AG10803 (cell line): Measurements from ENCODE around the gene TRAF3IP1.

Experiments
- DNase-seq: peaks from one replicate; pipeline ENCODE4 v3.0.0; 2010; ENCODE audit warnings: low read depth
- H3K4me3 ChIP-seq: 2 replicates; pipeline ENCODE4 v1.5.1; 2011; ENCODE audit warnings: mild to moderate bottlenecking, low read length, control low read depth
- TF ChIP-seq, protein P1 (sequence below): conservative IDR thresholded peaks from 2 replicates; pipeline ENCODE4 v1.5.1; 2011; ENCODE audit warnings: mild to moderate bottlenecking, low read length, control low read depth, inconsistent platforms

TRAF3IP1 gene

DNA sequence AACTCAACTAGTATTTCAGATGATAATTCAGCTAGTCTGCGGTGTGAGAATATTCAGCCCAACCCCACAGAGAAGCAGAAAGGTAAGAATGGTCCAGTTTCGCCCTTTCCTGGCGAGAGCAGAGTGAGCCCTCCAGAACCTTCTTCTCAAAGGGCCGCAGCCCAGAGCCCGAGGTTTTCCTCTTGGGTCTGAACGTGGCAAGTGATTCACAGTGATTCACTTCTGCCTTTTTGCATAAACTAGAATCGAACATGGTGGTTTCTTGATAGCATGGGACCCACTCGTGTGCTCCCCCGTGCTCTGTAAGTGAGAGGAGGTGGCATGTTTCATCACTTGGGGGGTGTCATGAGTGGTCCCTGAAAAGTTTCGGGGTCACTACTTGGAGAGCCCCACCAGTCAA, 24.2 kb downstream of the TRAF3IP1 start:
- H3K4me3 ChIP-seq = no peak overlapping the region
- no peak for DNase-seq
- TF ChIP-seq, protein P1, sequence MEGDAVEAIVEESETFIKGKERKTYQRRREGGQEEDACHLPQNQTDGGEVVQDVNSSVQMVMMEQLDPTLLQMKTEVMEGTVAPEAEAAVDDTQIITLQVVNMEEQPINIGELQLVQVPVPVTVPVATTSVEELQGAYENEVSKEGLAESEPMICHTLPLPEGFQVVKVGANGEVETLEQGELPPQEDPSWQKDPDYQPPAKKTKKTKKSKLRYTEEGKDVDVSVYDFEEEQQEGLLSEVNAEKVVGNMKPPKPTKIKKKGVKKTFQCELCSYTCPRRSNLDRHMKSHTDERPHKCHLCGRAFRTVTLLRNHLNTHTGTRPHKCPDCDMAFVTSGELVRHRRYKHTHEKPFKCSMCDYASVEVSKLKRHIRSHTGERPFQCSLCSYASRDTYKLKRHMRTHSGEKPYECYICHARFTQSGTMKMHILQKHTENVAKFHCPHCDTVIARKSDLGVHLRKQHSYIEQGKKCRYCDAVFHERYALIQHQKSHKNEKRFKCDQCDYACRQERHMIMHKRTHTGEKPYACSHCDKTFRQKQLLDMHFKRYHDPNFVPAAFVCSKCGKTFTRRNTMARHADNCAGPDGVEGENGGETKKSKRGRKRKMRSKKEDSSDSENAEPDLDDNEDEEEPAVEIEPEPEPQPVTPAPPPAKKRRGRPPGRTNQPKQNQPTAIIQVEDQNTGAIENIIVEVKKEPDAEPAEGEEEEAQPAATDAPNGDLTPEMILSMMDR = no peak

DNA sequence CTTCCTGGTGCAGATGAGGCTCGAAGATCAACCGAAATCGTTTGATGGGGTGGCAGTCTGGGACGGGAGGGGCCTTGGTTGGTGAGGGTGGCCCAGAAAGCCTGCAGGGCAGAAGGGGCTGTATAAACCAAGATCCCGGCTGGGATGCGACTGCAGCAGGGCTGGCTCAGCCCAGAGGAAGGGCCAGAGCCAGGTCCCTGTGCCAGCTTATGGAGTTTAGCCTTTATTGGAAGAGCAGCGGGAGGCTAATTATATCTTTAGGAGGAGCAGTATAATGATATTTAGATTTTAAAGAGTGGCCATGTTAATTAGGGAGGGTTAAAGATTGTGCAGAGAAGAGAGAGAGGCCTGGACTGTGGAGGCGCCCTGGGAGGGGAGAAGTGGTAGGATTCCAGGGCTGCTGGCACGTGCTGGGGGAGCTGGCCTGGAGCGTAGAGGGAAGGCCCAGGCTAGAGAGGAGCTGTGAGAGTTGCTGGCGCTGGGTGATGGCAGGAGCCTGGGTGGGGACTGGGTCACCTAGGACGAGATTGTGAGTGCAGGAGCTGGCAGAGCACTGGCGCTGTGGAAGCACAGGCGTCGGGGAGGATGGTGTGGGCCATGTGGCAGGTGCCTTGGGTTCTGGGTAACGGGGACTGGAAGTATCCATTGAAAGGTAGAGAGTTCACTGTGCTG, 25.1 kb downstream of the TRAF3IP1 start:
- DNase-seq = no peak
- TF ChIP-seq, protein P1 = no peak
- H3K4me3 ChIP-seq = no peak overlapping the region

DNA sequence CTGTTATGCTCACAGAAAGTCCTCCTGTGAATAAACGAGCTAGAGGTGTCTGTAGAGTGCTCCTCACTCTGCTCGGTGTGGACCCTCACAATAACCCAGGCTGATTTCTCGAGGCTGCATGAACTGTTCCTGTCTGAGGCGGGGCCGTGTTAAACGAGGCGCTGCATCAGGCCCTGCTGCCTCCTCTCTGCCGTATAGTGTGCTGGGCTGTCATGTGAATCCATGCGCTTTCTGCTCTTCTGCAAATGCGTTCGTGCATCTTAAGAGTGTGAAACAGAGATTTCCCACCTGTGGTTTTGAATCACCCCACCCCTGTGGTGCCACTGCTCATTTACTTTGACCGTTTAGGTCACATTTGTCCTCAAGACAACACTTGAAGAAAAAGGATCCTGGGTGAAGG, 26.2 kb downstream of the TRAF3IP1 start:
- TF ChIP-seq, protein P1 = no peak
- no peak for DNase-seq
- H3K4me3 ChIP-seq = no peak overlapping the region

DNA sequence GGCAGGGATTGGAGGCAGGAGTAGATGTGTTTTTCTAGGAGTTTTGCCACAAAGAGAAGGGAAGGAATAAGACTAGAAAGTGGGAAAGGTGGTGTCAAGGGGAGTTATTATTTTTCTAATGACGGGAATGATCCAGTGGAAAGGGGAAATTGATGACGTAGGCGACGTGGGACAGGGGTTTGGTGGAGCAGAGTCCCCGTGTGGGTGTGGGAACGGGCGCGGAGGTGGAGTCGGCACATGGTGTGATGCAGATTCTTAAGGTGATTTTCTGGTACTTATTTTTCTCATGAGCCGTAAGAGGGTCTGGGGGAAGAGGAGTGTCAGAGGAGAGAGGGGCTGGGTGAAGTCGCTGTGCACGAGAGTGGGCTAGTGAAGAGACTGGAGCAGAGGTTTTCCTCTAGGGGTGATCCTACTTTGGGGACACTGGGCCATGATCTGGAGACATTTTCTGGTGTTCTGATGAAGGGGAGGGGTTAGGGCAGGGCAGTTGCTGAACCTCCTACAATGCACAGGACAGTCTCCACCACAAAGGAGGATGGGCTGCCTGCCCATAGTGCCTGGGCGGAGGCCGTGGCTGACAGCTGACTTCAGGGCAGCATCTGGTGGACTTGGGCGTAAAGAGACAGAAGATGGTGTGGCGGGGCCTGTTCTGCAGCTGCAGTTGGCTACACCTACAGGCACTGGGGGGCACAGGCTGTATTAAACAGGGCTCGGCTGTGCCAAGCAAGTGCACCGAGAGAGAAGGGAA, 30.0 kb downstream of the TRAF3IP1 start:
- DNase-seq = no peak
- H3K4me3 ChIP-seq = no peak overlapping the region
- TF ChIP-seq, protein P1 = no peak

GRCh38 chr2:238351315-238351714, 31.0 kb downstream of the TRAF3IP1 start:
- TF ChIP-seq, protein P1 = no peak
- DNase-seq = no peak
- H3K4me3 ChIP-seq = no peak overlapping the region

- H3K4me3 ChIP-seq = no peak overlapping the region
- TF ChIP-seq, protein P1 = no peak
- no peak for DNase-seq
Measured at GRCh38 chr2:238352361-238352760, 32.0 kb downstream of the TRAF3IP1 start.

DNA sequence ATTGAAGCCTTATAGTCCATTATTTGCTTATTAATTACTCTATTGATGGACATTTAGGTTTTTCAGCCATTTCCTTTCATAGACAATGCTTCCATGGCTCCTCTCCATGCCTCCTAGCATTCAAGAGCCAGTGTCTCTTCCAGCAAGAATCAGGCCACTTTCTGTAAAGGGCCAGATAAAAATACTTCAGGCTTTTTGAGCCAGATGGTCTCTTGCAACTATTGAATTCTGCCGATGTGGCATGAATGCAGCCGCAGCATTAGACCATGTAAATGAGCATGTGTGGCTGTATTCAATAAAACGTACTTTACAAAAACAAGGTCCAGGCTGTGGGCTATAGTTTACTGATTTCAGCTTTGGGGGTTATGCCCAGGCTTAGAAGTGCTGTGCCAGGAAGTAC, 38.5 kb downstream of the TRAF3IP1 start:
- TF ChIP-seq, protein P1 = no peak
- no peak for DNase-seq

More for the DNA sequence above, 38.5 kb downstream of the TRAF3IP1 start:
- no peak overlapping the region for H3K4me3 ChIP-seq
